ENCODE measurements around the gene XRCC6.

Gene XRCC6

DNA sequence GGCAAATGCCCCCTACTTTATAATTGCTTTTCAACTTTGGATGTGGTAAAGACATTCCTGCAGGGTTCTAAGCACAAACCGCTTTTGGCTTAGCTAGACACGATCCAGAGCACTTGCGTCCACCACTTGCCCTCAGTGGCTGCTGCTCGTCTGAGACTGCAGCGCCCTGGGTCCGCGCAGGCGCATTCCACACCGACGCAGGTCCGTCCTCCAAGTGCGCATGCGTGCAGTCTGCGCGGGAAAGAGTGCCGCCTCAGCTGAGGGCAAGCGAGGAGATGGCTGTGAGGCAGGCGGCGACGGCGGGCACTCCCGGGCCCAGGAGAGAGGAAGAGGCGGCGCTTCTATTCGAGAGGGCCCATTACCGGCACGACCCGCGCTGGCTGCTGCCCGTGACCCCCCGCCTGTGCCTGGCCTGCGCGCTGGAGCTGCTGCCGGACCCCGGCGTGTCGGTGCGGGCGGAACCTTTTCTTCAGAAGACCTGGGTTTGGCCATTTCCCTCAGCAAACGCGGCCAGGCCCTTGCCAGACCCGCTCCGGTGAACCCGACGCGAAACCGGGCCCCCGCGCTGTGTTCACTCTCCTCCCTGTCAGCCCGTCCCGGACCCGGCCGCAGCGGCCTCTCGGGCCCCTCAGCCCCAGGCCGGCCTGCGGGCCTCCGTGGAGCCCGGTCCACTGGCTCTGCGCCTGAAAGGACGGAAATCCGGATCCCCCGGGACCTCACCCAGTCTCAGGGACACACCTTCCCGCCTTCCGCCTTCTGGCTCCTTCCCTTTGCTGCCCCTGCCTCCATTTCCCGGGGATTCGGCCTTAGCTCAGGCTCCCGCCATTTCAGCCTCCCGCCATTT lies 78.4 kb downstream of the XRCC6 start, which contains the start of gene MEI1:
TSS of gene MEI1 (plus strand) at position 240 of the 844 bp plus-strand sequence. CDS start at position 276, 36 bp downstream.
- H3K27ac ChIP-seq = no peak within 1 kb of the TSS
- TF ChIP-seq, protein P1, sequence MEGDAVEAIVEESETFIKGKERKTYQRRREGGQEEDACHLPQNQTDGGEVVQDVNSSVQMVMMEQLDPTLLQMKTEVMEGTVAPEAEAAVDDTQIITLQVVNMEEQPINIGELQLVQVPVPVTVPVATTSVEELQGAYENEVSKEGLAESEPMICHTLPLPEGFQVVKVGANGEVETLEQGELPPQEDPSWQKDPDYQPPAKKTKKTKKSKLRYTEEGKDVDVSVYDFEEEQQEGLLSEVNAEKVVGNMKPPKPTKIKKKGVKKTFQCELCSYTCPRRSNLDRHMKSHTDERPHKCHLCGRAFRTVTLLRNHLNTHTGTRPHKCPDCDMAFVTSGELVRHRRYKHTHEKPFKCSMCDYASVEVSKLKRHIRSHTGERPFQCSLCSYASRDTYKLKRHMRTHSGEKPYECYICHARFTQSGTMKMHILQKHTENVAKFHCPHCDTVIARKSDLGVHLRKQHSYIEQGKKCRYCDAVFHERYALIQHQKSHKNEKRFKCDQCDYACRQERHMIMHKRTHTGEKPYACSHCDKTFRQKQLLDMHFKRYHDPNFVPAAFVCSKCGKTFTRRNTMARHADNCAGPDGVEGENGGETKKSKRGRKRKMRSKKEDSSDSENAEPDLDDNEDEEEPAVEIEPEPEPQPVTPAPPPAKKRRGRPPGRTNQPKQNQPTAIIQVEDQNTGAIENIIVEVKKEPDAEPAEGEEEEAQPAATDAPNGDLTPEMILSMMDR (IDR thresholded peaks at IDR 0.05) = no peak
- no peak for TF ChIP-seq ZFX (IDR thresholded peaks at IDR 0.05; ENCODE audit: borderline replicate concordance)

DNA sequence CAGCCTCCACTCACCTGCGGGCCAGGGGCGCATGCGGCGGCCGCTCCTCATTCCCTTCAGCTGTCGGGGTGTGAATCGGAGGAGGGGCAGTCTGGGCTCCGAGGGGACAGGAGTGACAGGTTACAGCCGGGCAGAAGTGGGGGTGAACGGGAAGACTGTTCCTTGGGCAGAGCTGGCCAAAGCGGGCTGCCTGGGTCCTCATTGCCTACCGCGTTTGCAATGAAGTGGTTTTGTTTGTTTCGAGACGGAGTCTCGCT lies 78.9 kb downstream of the XRCC6 start:
- no peak for TF ChIP-seq ZFX (IDR thresholded peaks at IDR 0.05; ENCODE audit: borderline replicate concordance)
- TF ChIP-seq, protein P1 (IDR thresholded peaks at IDR 0.05) = no peak
- no peak overlapping the region for H3K27ac ChIP-seq

DNA sequence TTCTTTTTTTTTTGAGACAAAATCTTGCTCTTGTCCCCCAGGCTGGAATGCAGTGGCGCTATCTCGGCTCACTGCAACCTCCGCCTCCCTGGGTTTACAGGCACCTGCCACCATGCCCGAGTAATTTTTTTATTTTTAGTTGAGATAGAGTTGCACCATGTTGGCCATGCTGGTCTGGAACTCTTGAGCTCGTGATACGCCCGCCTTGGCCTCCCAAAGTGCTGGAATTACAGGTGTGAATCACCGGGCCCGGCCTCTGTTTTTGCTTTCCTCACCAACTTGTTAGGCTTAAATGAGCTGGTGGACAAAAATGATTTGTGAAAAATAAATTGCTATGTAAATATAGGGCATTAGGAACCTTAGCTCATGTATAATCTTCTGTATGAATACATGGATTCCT lies 81.7 kb downstream of the XRCC6 start:
- TF ChIP-seq, protein P1 (IDR thresholded peaks at IDR 0.05) = no peak
- TF ChIP-seq ZFX (IDR thresholded peaks at IDR 0.05; ENCODE audit: borderline replicate concordance) = no peak
- no peak overlapping the region for H3K27ac ChIP-seq

DNA sequence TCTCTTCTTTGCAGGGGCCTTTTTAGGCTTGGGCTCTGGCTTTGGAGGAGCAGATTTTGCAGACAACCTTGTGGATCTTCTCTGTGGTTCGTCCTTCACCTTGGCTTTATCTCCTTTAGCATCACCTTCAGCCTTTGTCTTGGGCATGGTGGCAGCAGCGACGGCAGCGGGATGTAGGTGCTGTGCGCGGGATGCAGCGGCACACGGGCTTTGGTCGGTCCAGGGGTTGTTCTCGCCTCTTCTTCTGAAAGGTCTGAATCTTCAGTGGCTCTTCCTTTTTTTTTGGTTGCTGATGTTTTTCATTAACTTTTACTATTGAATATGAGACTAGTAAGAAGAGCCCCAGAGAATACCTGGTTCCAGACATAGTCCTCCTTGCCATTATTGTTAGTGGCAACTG lies 88.2 kb downstream of the XRCC6 start:
- H3K27ac ChIP-seq = no peak overlapping the region
- TF ChIP-seq, protein P1 (IDR thresholded peaks at IDR 0.05) = no peak
- no peak for TF ChIP-seq ZFX (IDR thresholded peaks at IDR 0.05; ENCODE audit: borderline replicate concordance)

DNA sequence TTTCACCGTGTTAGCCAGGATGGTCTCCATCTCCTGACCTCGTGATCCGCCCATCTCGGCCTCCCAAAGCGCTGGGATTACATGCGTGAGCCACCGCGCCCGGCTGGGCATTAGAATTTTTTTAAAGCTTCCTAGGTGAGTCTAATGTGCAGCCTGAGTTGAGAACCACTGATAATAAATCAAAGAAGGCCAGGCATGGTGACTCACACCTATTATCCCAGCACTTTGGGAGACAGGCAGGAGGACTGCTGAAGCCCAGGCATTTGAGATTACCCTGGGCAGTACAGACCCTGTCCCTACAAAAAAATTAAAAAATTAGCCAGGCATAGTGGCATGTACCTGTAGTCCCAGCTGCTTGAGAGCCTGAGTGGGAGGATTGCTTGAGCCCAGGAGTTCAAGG lies 91.9 kb downstream of the XRCC6 start:
- H3K27ac ChIP-seq = no peak overlapping the region
- TF ChIP-seq ZFX (IDR thresholded peaks at IDR 0.05; ENCODE audit: borderline replicate concordance) = no peak
- TF ChIP-seq, protein P1 (IDR thresholded peaks at IDR 0.05) = no peak

Data from 22Rv1 (cell line).